Measurements from ENCODE around the gene NTN4. TPM values are rescaled to one million over a fixed set of nuclear protein-coding genes. Genes with fewer than 3 reads are reported as not detected.

The NTN4 gene
- total RNA-seq, 1 donor from 2014 or later, result 5.5 TPM

GRCh38 chr12:95653771-95654546 is 136.6 kb downstream of the NTN4 start:
- ATAC-seq, result peak; percentile 86

GRCh38 chr12:95651681-95652080 is 138.9 kb downstream of the NTN4 start:
- ATAC-seq, result no peak

GRCh38 chr12:95648990-95649791 is 141.4 kb downstream of the NTN4 start:
- ATAC-seq, result peak; percentile 97

- ATAC-seq, result no peak
Measured at GRCh38 chr12:95646781-95647190, 143.8 kb downstream of the NTN4 start.

GRCh38 chr12:95643256-95643655 is 147.3 kb downstream of the NTN4 start:
- ATAC-seq, result no peak

- peak; percentile 68 for ATAC-seq
Measured at GRCh38 chr12:95642583-95642982, 148.0 kb downstream of the NTN4 start.

- ATAC-seq, result no peak
Measured at GRCh38 chr12:95641299-95641952, 149.1 kb downstream of the NTN4 start.

- ATAC-seq, result no peak
Measured at GRCh38 chr12:95640516-95640915, 150.0 kb downstream of the NTN4 start.

- no peak for ATAC-seq
Measured at GRCh38 chr12:95637471-95638155, 153.0 kb downstream of the NTN4 start.

- no peak for ATAC-seq
Measured at GRCh38 chr12:95637010-95637409, 153.6 kb downstream of the NTN4 start.

- ATAC-seq, result peak; percentile 14
Measured at GRCh38 chr12:95634622-95635621, 155.6 kb downstream of the NTN4 start.

- ATAC-seq, result peak; percentile 68
Measured at GRCh38 chr12:95633732-95634465, 156.7 kb downstream of the NTN4 start.

- peak; percentile 99 for ATAC-seq
Measured at GRCh38 chr12:95633049-95633731, 157.4 kb downstream of the NTN4 start.

- ATAC-seq, result no peak
Measured at GRCh38 chr12:95630496-95630895, 160.1 kb downstream of the NTN4 start.

- no peak for ATAC-seq
Measured at GRCh38 chr12:95629392-95629791, 161.2 kb downstream of the NTN4 start.

GRCh38 chr12:95626854-95627253 is 163.7 kb downstream of the NTN4 start:
- no peak for ATAC-seq

- ATAC-seq, result no peak
Measured at GRCh38 chr12:95625012-95625411, 165.6 kb downstream of the NTN4 start.

GRCh38 chr12:95624589-95624988 is 166.0 kb downstream of the NTN4 start:
- ATAC-seq, result no peak

GRCh38 chr12:95623554-95624170 is 166.9 kb downstream of the NTN4 start:
- peak; percentile 62 for ATAC-seq

- ATAC-seq, result peak; percentile 93
Measured at GRCh38 chr12:95622879-95623278, 167.7 kb downstream of the NTN4 start.

Data from esophagus mucosa (tissue), 1 donor.